Activated T-cell treated with anti-CD3 and anti-CD28 coated beads, Interleukin-2, amount 50 U/mL, for 72 hours (primary cell): ENCODE results near the gene PBXIP1. TPM values are rescaled to one million over a fixed set of nuclear protein-coding genes. Genes with fewer than 3 reads are reported as not detected.

Source experiments
- ATAC-seq, 2 donors: fragments of 150-1000 bp; cut with Tn5 transposase; replicated peaks in 1 of 2; 2 replicates each; pipeline ENCODE4 v1.10.0; 2021; ENCODE audit warnings: moderate library complexity in 2 of 2, mild to moderate bottlenecking in 1 of 2
- DNase-seq, 2 donors: peaks; one replicate each; pipeline ENCODE4 v3.0.0; 2021 to 2022; ENCODE audit warnings: mixed read lengths in 1 of 2
- H3K27ac Mint-ChIP-seq: one replicate; pipeline ENCODE4 v1.8.0; 2022; ENCODE audit warnings: mild to moderate bottlenecking, moderate library complexity, mixed read lengths
- H3K27me3 Mint-ChIP-seq: one replicate; pipeline ENCODE4 v1.8.0; 2022; ENCODE audit warnings: low read depth, mixed read lengths
- H3K36me3 Mint-ChIP-seq, 2 donors: one replicate each; pipeline ENCODE4 v1.8.0; 2022; ENCODE audit warnings: mixed read lengths in 2 of 2, mild to moderate bottlenecking in 1 of 2; ENCODE audit not compliant: insufficient read depth in 2 of 2
- H3K4me1 Mint-ChIP-seq: one replicate; pipeline ENCODE4 v1.8.0; 2022; ENCODE audit warnings: low read depth, mixed read lengths
- H3K4me3 Mint-ChIP-seq, 2 donors: one replicate each; pipeline ENCODE4 v1.8.0; 2022; ENCODE audit warnings: mild to moderate bottlenecking in 2 of 2, mixed read lengths in 2 of 2, moderate library complexity in 2 of 2
- H3K9me3 Mint-ChIP-seq, 2 donors: one replicate each; pipeline ENCODE4 v1.8.0; 2022; ENCODE audit warnings: mixed read lengths in 2 of 2
- total RNA-seq, 2 donors: library from RNA; stranded (reverse); gene quantifications; one replicate each; pipeline ENCODE4 v1.2.3, GENCODE V29; 2022

PBXIP1 gene
- total RNA-seq, 2 donors from 2014 or later: 28.0 to 48.0 TPM

- H3K4me1 Mint-ChIP-seq: peaks cover 86% of the 10 kb centered on the region
- H3K4me3 Mint-ChIP-seq: peak overlapping the region; percentile 93 to 98
- peaks cover 2 to 3% of the 10 kb centered on the region in 2 donors for H3K36me3 Mint-ChIP-seq
- DNase-seq (no peak), ATAC-seq (no peak)
- no peaks in the 10 kb centered on the region for H3K9me3 Mint-ChIP-seq
- peak overlapping the region; percentile 98 for H3K27ac Mint-ChIP-seq
- H3K27me3 Mint-ChIP-seq: no peaks in the 10 kb centered on the region
These were observed 17.1 kb downstream of the PBXIP1 start for GRCh38 chr1:154938604-154939399.

DNA sequence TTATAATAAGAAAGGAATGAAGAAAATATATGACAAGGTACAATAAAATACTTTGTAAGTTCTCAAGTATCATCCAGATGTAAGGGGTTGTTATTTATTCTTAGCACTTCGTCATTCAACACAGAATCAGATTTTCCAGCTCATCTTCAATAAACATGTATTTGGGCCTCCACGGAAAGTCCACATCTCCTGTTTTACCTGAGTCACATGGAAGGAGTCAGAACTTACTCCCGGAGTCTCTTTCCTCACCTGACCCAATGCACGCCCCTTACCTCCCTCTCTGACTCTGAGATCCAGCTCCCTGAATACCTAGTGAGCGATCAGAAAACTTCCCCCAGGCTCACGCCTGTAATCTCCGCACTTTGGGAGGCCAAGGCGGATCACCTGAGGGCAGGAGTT is 17.9 kb downstream of the PBXIP1 start:
- H3K4me1 Mint-ChIP-seq: peaks cover 77% of the 10 kb centered on the region
- peak overlapping the region; percentile 98 for H3K27ac Mint-ChIP-seq
- H3K36me3 Mint-ChIP-seq: peaks cover 2 to 3% of the 10 kb centered on the region in 2 donors
- no peaks in the 10 kb centered on the region for H3K27me3 Mint-ChIP-seq
- ATAC-seq (no peak), DNase-seq (no peak)
- no peaks in the 10 kb centered on the region for H3K9me3 Mint-ChIP-seq
- H3K4me3 Mint-ChIP-seq: peak overlapping the region; percentile 93 to 98

GRCh38 chr1:154937085-154937987 is 18.6 kb downstream of the PBXIP1 start:
- Mint-ChIP-seq H3K4me1 (peaks cover 71% of the 10 kb centered on the region), H3K27ac (peak overlapping the region; percentile 98), H3K9me3 (no peaks in the 10 kb centered on the region), H3K27me3 (no peaks in the 10 kb centered on the region), H3K36me3 (peaks cover 2 to 3% of the 10 kb centered on the region in 2 donors), H3K4me3 (peak overlapping the region; percentile 93 to 98)
- DNase-seq (peak; percentile 92 to 95), ATAC-seq (peak; percentile 82 to 85)

- H3K4me3 Mint-ChIP-seq: peak within 1 kb of the TSS; percentile 93 to 98
- peak within 1 kb of the TSS; percentile 98 for H3K27ac Mint-ChIP-seq
- peaks cover 64% of the 10 kb centered on the region for H3K4me1 Mint-ChIP-seq
- H3K9me3 Mint-ChIP-seq: no peaks in the 10 kb centered on the region
- H3K36me3 Mint-ChIP-seq: peaks cover 2 to 3% of the 10 kb centered on the region in 2 donors
- no peaks in the 10 kb centered on the region for H3K27me3 Mint-ChIP-seq
- DNase-seq: peak; percentile 94 to 96
- ATAC-seq: peak; percentile 82 to 84
These were observed 19.3 kb downstream of the PBXIP1 start, which contains the start of gene PMVK for GRCh38 chr1:154936555-154937084. TSS of gene PMVK (minus strand) at chr1:154936719. CDS start at chr1:154936685, 34 bp downstream.

GRCh38 chr1:154935749-154936554 is 19.9 kb downstream of the PBXIP1 start:
- no peaks in the 10 kb centered on the region for H3K27me3 Mint-ChIP-seq
- H3K4me1 Mint-ChIP-seq: peaks cover 57% of the 10 kb centered on the region
- H3K4me3 Mint-ChIP-seq: peak overlapping the region; percentile 93 to 98
- DNase-seq: no peak
- H3K27ac Mint-ChIP-seq: peak overlapping the region; percentile 98
- ATAC-seq: no peak
- H3K36me3 Mint-ChIP-seq: peaks cover 2 to 3% of the 10 kb centered on the region in 2 donors
- no peaks in the 10 kb centered on the region for H3K9me3 Mint-ChIP-seq

DNA sequence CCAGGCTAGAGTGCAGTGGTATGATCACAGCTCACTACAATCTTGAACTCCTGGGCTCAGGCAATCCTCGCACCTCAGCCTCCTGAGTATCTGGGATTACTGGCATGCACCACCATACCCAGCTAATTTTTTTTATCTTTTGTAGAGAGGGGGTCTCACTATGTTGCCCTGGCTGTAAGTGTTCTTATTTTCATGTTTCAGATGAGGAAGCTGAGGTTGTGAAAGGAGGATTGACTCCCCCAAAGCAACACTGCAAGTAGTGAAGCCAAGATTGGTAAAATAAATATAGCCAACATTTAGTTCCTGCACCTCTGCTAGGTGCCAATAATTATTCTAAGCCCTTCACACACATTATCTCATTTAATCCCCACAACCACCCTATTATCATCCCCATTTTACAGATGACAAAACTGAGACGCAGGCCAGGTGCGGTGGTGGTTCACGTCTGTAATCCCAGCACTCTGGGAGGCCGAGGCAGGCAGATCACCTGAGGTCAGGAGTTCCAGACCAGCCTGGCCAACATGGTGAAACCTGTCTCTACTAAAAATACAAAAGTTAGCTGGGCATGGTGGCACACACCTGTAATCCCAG is 21.4 kb downstream of the PBXIP1 start:
- Mint-ChIP-seq H3K4me1 (peaks cover 44% of the 10 kb centered on the region), H3K27ac (peak overlapping the region; percentile 32), H3K27me3 (no peaks in the 10 kb centered on the region), H3K4me3 (peak overlapping the region; percentile 15 to 23), H3K9me3 (no peaks in the 10 kb centered on the region), H3K36me3 (peaks cover 2 to 3% of the 10 kb centered on the region in 2 donors)
- no peak for DNase-seq
- no peak for ATAC-seq

GRCh38 chr1:154931940-154932487 is 23.9 kb downstream of the PBXIP1 start:
- no peak for DNase-seq
- Mint-ChIP-seq H3K36me3 (peaks cover 5 to 7% of the 10 kb centered on the region in 2 donors), H3K9me3 (no peaks in the 10 kb centered on the region), H3K27me3 (no peaks in the 10 kb centered on the region), H3K4me1 (peaks cover 22% of the 10 kb centered on the region), H3K27ac (no peak overlapping the region), H3K4me3 (no peak overlapping the region)
- ATAC-seq: no peak

DNA sequence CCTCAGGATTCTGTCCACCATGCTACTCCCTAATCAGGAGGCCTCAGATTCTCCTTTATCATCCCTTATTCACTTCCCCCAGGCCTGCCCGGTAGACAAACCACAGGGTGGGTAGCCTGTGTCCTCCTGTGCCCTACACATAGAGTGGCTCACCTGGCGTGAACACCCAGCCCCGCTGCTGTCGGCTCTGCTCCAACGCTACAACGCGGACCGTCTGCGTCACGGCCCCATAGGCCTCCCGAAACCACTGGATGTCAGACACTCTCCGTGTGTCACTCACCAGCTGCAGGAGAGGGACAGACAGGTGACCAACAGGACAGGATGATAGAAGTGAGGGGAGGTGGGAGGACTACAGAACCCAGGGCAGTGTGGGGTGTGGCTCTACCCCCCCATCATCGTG is 29.7 kb downstream of the PBXIP1 start:
- no peak for ATAC-seq
- DNase-seq: no peak
- Mint-ChIP-seq H3K4me3 (no peak overlapping the region), H3K4me1 (no peaks in the 10 kb centered on the region), H3K36me3 (peaks cover 6% of the 10 kb centered on the region in 2 donors), H3K27ac (peak overlapping the region; percentile 71), H3K9me3 (no peaks in the 10 kb centered on the region), H3K27me3 (no peaks in the 10 kb centered on the region)

GRCh38 chr1:154925335-154926170 is 30.3 kb downstream of the PBXIP1 start:
- ATAC-seq (peak in 1 of 2 donors; percentile 44), DNase-seq (no peak)
- H3K4me1 Mint-ChIP-seq: no peaks in the 10 kb centered on the region
- peak overlapping the region; percentile 72 for H3K27ac Mint-ChIP-seq
- H3K27me3 Mint-ChIP-seq: no peaks in the 10 kb centered on the region
- no peaks in the 10 kb centered on the region for H3K9me3 Mint-ChIP-seq
- no peak overlapping the region for H3K4me3 Mint-ChIP-seq
- H3K36me3 Mint-ChIP-seq: peaks cover 6% of the 10 kb centered on the region in 2 donors

DNA sequence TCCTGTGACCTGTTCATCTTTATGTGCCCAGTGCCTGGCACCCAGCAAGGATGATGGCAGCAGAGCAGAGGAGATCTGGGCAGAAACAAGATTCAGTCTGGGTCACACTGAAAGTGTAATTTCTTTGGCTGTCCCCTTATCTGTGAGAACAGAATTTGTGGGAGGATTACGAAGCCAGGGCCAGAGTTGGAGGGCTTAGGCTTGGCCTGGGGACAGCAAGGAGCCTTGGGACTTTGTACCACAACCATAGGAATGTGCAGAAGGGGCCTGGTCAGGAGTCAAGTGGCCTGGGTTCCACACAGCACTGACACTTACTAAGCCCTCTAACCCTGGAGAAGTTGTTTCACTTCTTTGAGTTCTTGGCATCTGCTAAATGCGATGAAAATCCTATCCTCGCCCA is 32.2 kb downstream of the PBXIP1 start:
- DNase-seq (no peak), ATAC-seq (no peak)
- H3K27ac Mint-ChIP-seq: peak overlapping the region; percentile 12
- H3K27me3 Mint-ChIP-seq: no peaks in the 10 kb centered on the region
- no peaks in the 10 kb centered on the region for H3K4me1 Mint-ChIP-seq
- no peak overlapping the region for H3K4me3 Mint-ChIP-seq
- no peaks in the 10 kb centered on the region for H3K9me3 Mint-ChIP-seq
- H3K36me3 Mint-ChIP-seq: peaks cover 6% of the 10 kb centered on the region in 2 donors

DNA sequence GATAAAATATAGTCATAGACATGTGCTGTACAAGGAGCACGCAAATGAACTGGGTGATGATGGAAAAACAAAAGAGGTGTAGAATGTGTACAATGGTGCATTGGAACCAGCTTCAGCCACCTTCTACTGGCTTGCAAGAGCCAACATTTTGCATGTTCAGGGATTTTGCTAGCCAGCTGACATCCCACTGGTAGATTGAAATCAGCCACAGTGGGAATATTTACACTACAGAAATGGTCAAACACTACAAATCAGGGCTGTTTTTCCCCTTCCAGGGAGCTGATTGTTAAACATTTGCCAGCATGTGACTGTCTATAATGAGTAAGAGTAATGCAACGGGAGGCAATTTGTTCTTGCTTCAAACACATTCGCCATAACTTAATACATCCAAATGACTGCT is 42.6 kb downstream of the PBXIP1 start:
- Mint-ChIP-seq H3K4me1 (no peaks in the 10 kb centered on the region), H3K4me3 (no peak overlapping the region), H3K27me3 (no peaks in the 10 kb centered on the region), H3K36me3 (peaks cover 0 to 7% of the 10 kb centered on the region in 2 donors), H3K27ac (no peak overlapping the region), H3K9me3 (no peaks in the 10 kb centered on the region)
- ATAC-seq: no peak
- DNase-seq: no peak
